ENCODE measurements around the gene CNTNAP1. TPM values are rescaled to one million over a fixed set of nuclear protein-coding genes. Genes with fewer than 3 reads are reported as not detected.
"Not testable (repeated sequence)": the region's sequence is repeated elsewhere in the genome, so short reads cannot be mapped to it uniquely, and the experiment has no call there.

Gene CNTNAP1
- total RNA-seq, 1 donor from 2014 or later, result 9.0 TPM

DNA sequence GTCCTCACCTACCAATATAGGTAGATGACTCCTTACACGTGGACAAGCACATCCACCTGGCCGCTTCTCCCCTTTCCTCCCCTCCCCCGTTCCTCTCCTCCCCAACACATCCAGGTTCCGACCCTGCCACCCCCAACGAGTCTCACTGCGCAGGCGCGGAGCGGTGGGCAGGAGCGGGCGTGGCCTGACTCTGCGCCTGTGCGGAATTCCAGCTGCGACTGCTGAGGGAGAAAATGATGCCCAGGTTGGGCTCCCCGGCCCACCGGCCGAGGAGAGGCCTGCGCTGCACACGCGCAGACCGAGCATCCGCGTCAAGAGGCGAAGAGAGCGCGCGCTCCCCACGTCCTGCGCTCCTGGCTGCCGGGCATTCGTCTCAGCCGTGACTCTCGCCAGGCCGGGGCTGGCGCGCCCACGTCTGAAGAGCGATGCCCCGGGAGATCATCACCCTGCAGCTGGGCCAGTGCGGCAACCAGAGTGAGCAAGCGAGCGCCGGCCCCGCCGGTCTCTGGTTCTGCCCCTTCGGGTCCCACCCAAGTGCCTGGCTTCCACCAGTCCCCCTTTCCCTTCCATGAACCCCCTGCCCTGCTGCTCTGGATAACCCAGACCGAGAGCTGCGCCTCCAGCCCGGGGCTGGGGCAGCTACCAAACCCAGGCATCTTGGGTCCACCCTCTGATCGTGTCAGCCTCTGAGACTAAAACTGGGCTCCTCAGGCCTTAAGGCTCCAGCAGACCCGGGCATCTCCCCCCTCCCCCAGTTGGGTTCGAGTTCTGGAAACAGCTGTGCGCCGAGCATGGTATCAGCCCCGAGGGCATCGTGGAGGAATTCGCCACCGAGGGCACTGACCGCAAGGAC is 23.0 kb upstream of the CNTNAP1 start, which contains the start of gene TUBG2:
TUBG2 (plus strand) TSS at position 206 of the 853 bp plus-strand sequence; CDS start at position 426, 220 bp downstream.
- TF ChIP-seq, protein P1, sequence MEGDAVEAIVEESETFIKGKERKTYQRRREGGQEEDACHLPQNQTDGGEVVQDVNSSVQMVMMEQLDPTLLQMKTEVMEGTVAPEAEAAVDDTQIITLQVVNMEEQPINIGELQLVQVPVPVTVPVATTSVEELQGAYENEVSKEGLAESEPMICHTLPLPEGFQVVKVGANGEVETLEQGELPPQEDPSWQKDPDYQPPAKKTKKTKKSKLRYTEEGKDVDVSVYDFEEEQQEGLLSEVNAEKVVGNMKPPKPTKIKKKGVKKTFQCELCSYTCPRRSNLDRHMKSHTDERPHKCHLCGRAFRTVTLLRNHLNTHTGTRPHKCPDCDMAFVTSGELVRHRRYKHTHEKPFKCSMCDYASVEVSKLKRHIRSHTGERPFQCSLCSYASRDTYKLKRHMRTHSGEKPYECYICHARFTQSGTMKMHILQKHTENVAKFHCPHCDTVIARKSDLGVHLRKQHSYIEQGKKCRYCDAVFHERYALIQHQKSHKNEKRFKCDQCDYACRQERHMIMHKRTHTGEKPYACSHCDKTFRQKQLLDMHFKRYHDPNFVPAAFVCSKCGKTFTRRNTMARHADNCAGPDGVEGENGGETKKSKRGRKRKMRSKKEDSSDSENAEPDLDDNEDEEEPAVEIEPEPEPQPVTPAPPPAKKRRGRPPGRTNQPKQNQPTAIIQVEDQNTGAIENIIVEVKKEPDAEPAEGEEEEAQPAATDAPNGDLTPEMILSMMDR (IDR thresholded peaks at IDR 0.05), result no peak
- H3K9me3 ChIP-seq, result no peaks in the 10 kb centered on the region
- intact Hi-C loops (cut with DNase I), result no loop called here
- H3K27ac ChIP-seq, result peak within 1 kb of the TSS; percentile 73
- peak within 1 kb of the TSS; percentile 68 for H3K4me3 ChIP-seq
- H3K27me3 ChIP-seq (ENCODE audit: low read depth), result no peaks in the 10 kb centered on the region
- ATAC-seq (peak; percentile 96 to 97), DNase-seq (peak; percentile 88)
- H3K36me3 ChIP-seq, result peaks cover 11% of the 10 kb centered on the region
- peaks cover 7% of the 10 kb centered on the region for H3K4me1 ChIP-seq

DNA sequence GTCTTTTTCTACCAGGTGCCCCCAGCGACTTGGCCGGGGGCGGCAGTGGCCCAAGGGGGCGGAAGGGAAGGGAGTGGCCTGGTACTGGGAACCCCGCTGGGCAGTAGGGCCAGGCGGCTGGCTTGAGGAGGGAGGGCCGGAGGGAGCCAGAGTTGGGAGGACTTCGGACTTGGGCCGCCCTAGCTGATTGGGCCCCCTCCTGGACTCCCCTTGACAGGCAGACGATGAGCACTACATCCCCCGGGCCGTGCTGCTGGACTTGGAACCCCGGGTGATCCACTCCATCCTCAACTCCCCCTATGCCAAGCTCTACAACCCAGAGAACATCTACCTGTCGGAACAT is 22.4 kb upstream of the CNTNAP1 start:
- H3K27ac ChIP-seq; H3K27me3 ChIP-seq (ENCODE audit: low read depth); DNase-seq; H3K9me3 ChIP-seq; intact Hi-C loops (cut with DNase I); H3K4me1 ChIP-seq: not testable (repeated sequence)
- peak overlapping the region; percentile 68 for H3K4me3 ChIP-seq
- peaks cover 14% of the 10 kb centered on the region for H3K36me3 ChIP-seq
- peak; percentile 15 to 47 for ATAC-seq

DNA sequence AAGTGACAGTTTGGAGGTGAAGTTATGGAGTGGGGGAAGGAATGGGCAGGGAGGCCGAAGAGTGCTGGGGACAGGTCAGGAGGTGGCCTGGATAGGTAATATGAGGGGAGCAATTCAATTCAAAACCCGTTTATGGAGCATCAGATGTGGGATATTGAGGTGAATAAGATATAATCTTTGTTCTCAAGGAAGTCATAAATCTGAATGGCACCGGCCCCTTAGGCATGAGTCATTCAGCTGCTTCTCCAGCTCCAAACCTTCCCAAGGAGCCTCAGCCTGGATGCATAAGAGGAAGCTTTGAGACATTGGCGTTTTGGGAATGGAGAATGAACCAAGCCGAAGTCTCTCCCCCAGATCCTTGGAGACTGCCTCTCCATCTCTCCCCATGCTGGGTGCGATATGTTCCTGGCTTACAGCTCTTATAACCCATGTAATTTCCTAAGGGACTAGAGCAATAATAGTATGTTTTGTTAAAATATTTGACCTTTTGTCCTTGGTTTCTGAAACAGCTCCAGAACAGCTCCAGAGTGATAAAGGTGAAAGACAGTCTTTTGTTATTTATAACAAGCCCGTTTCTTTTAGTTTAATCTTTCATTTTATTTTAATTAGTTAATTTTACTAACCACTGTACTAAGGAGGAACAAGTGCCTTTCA is 21.5 kb upstream of the CNTNAP1 start:
- H3K27ac ChIP-seq, result no peak overlapping the region
- H3K27me3 ChIP-seq (ENCODE audit: low read depth), result no peaks in the 10 kb centered on the region
- peaks cover 14% of the 10 kb centered on the region for H3K36me3 ChIP-seq
- TF ChIP-seq, protein P1 (IDR thresholded peaks at IDR 0.05), result no peak
- intact Hi-C loops (cut with DNase I), result no loop called here
- H3K4me1 ChIP-seq, result peaks cover 4% of the 10 kb centered on the region
- DNase-seq, result no peak
- H3K9me3 ChIP-seq, result no peaks in the 10 kb centered on the region
- H3K4me3 ChIP-seq, result no peak overlapping the region
- ATAC-seq, result no peak

DNA sequence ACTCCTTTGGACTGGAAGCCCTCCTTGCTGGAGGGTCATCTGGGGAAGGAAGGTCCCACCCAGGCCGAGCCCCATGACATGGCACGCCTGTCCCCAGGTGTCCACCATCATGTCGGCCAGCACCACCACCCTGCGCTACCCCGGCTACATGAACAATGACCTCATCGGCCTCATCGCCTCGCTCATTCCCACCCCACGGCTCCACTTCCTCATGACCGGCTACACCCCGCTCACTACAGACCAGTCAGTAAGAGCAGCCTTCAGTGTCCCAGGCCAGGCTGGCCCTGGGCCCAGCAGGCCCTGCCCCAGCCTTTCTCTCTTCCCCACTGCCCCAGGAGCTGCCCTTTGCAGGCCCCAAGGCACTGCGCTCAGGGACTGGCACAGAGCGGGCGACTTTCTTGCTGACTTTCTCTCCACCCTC is 16.7 kb upstream of the CNTNAP1 start:
- no peak for ATAC-seq
- H3K4me1 ChIP-seq, result peaks cover 35% of the 10 kb centered on the region
- no peak overlapping the region for H3K4me3 ChIP-seq
- H3K27ac ChIP-seq, result no peak overlapping the region
- H3K27me3 ChIP-seq (ENCODE audit: low read depth), result no peaks in the 10 kb centered on the region
- TF ChIP-seq, protein P1 (IDR thresholded peaks at IDR 0.05), result no peak
- no peaks in the 10 kb centered on the region for H3K9me3 ChIP-seq
- H3K36me3 ChIP-seq, result peaks cover 55% of the 10 kb centered on the region
- intact Hi-C loops (cut with DNase I), result no loop called here
- DNase-seq, result no peak

DNA sequence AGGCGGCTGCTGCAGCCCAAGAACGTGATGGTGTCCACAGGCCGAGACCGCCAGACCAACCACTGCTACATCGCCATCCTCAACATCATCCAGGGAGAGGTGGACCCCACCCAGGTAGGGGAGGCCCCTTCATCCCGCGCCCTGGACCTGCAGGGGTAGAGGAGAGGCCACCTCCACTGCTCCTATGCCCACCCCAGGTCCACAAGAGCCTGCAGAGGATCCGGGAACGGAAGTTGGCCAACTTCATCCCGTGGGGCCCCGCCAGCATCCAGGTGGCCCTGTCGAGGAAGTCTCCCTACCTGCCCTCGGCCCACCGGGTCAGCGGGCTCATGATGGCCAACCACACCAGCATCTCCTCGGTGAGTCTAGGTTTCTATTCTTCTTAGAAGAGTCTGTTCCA is 16.2 kb upstream of the CNTNAP1 start:
- DNase-seq; H3K4me3 ChIP-seq; H3K9me3 ChIP-seq; intact Hi-C loops (cut with DNase I); H3K27ac ChIP-seq; H3K27me3 ChIP-seq (ENCODE audit: low read depth): not testable (repeated sequence)
- H3K4me1 ChIP-seq, result peaks cover 40% of the 10 kb centered on the region
- peak in 1 of 2 donors; percentile 11 for ATAC-seq
- H3K36me3 ChIP-seq, result peaks cover 61% of the 10 kb centered on the region

DNA sequence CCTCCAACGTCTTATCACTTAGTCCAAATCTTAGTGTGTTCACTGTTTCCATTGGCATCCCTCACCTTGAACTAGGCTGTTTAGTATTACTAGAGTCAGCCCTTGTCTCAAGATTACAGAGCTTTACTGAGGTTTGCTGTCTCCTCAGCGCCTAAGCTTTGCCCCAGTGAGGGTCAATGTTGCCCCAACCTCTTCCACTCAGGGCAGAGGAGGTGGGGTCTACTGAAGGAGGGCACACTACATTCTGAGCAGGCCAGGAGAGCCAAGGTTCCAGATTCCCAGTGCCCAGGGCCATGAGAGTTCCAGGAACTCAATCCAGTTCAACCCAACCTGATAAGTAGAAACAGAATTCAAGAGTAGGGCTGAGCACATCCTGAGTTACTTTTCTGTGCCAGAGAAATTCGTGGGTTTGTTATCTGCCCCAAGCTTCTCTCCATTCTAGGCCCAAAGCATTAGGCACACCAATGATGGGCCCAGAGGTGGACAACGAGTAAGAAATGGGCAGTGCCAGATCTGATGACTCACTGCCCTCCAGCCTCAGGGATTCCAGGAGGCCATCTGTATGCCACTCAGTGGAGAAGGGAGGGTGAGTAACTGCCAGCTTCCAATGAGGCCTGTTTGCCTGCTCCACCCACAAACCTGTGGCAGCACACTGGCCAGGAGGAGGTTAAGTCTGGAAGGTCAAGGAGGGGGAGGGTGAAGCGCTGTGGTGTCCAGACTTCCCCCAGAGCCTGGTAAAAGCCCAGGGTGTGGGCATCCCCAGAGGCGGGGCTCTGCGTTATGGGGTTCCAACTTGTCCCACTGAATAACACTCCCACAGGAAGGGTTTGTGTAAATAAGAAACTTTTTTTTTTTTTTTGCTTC is 15.0 kb upstream of the CNTNAP1 start:
- TF ChIP-seq, protein P1 (IDR thresholded peaks at IDR 0.05), result no peak
- Histone ChIP-seq H3K4me3 (no peak overlapping the region), H3K36me3 (peaks cover 73% of the 10 kb centered on the region), H3K9me3 (no peaks in the 10 kb centered on the region), H3K4me1 (peaks cover 46% of the 10 kb centered on the region), H3K27me3 (ENCODE audit: low read depth) (no peaks in the 10 kb centered on the region), H3K27ac (peak overlapping the region; percentile 71)
- intact Hi-C loops (cut with DNase I), result no loop called here
- peak; percentile 63 to 84 for ATAC-seq
- no peak for DNase-seq
